ENCODE results near the gene TRPC5OS.

TRPC5OS gene

DNA sequence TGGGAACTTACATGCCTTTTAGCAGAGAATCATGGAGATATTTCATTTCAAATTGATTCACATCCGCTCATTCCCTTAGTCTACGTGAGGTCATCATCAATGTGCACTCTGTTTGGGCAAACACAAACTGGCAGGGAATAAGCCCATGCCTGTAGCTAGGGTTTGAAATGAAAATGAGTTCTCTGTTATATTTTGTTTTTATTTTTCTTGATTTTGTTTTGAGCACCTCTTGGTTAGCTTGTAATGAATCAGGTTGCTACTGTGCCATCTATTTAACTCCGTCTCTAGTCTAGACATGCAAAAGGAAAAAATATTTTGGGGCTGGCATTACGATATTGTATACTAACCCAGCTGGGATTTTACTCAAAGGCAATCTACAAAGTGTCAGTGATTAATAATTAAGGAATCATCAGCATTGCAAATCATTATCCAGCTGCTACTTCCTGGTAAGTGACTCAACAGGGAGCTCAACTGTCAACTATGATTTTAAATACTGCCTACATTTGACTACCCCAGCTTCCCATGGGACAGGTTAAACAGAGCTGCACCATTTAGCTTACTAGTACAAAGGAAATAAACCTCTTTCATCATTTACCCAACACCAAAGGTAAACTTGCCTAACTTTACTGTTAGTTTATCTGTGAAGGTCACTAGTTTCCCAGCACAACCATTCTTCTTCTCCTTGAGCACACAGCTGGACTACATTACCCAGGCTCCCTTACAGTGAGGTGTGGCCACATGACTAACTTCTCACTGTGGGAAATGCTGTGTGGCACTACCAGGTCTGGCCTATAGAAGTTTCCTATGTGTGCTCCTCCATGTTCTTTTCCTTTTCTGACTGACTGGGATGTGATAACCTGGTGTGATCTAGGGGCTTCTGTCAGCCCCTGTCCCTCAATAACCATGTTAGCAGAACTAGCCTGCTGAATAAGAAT, 21.2 kb upstream of the TRPC5OS start:
- no peak overlapping the region for H3K27ac ChIP-seq (ENCODE audit: extremely low read depth, low read depth, low read length)
- TF ChIP-seq ZNF514 (tag by site-specific recombination; IDR thresholded peaks at IDR 0.05) (no peak), ZNF112 (tag by site-specific recombination; IDR thresholded peaks at IDR 0.05) (no peak)
- no peaks in the 10 kb centered on the region for H3K36me3 ChIP-seq (ENCODE audit: control insufficient read depth in 2 of 2, insufficient read depth in 1 of 2, low read length in 2 of 2)
- ChIA-PET POLR2A (no interaction called here), CTCF (interaction anchor here (0.6 to 2.0 kb wide), 3 partner anchors 15 to 1059 kb away, joined by 3 to 5 read pairs (median 3); no protein-coding TSS in a partner anchor)
- no peak overlapping the region for H3K4me3 ChIP-seq (ENCODE audit: low read depth, low read length)
- H3K9me3 ChIP-seq (ENCODE audit: control insufficient read depth, insufficient read depth, low read depth, low read length), result no peaks in the 10 kb centered on the region
- H3K4me1 ChIP-seq (ENCODE audit: control insufficient read depth, insufficient read depth, low read length), result no peaks in the 10 kb centered on the region

DNA sequence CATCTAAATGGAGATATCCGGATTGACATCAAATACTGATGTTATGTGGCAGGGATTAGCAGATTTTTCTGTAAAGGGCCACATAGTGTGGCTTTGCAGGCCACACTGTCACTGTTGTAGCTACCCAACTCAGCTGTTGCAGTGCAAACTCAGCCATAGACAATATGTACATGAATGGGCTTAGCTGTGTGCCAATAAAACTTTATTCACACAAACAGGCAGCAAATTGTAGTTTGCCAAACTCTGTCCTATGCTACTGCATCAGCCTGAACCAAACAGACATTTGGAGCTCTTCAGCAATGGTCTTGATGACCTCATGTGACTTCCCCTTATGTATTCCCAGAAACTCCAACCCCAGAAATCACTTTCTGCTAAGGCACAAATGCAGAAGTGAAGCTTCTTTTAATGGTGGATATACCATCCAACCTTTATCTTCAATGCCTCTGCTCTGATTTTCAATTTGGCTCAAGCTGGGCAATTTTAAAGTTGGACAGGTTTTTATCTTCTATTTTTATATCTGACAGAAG, 18.4 kb upstream of the TRPC5OS start:
- CTCF ChIA-PET, result interaction anchor here (0.6 to 1.2 kb wide), 2 partner anchors 12 to 127 kb away, joined by 3 to 4 read pairs; no protein-coding TSS in a partner anchor
- POLR2A ChIA-PET, result no interaction called here
- H3K36me3 ChIP-seq (ENCODE audit: control insufficient read depth in 2 of 2, insufficient read depth in 1 of 2, low read length in 2 of 2), result no peaks in the 10 kb centered on the region
- no peaks in the 10 kb centered on the region for H3K9me3 ChIP-seq (ENCODE audit: control insufficient read depth, insufficient read depth, low read depth, low read length)
- H3K27ac ChIP-seq (ENCODE audit: extremely low read depth, low read depth, low read length), result no peak overlapping the region
- TF ChIP-seq SP2 (tag by site-specific recombination; IDR thresholded peaks at IDR 0.05), result no peak
- TF ChIP-seq ZSCAN16 (tag by site-specific recombination; IDR thresholded peaks at IDR 0.05), result no peak
- no peak for TF ChIP-seq KLF7 (tag by site-specific recombination; IDR thresholded peaks at IDR 0.05; ENCODE audit: borderline replicate concordance)
- no peak for TF ChIP-seq RBAK (tag by site-specific recombination; IDR thresholded peaks at IDR 0.05)
- no peak for TF ChIP-seq HOXA7 (CRISPR knock-in tag; IDR thresholded peaks at IDR 0.05; ENCODE audit: borderline replicate concordance)
- TF ChIP-seq ZNF202 (tag by site-specific recombination; IDR thresholded peaks at IDR 0.05; ENCODE audit: borderline replicate concordance), result no peak
- no peak for TF ChIP-seq ZNF155 (tag by site-specific recombination; IDR thresholded peaks at IDR 0.05)
- no peak for TF ChIP-seq ZFP41 (tag by site-specific recombination; IDR thresholded peaks at IDR 0.05; ENCODE audit: borderline replicate concordance)
- no peak for TF ChIP-seq ZSCAN23 (tag by site-specific recombination; IDR thresholded peaks at IDR 0.05)
- TF ChIP-seq, protein P1, sequence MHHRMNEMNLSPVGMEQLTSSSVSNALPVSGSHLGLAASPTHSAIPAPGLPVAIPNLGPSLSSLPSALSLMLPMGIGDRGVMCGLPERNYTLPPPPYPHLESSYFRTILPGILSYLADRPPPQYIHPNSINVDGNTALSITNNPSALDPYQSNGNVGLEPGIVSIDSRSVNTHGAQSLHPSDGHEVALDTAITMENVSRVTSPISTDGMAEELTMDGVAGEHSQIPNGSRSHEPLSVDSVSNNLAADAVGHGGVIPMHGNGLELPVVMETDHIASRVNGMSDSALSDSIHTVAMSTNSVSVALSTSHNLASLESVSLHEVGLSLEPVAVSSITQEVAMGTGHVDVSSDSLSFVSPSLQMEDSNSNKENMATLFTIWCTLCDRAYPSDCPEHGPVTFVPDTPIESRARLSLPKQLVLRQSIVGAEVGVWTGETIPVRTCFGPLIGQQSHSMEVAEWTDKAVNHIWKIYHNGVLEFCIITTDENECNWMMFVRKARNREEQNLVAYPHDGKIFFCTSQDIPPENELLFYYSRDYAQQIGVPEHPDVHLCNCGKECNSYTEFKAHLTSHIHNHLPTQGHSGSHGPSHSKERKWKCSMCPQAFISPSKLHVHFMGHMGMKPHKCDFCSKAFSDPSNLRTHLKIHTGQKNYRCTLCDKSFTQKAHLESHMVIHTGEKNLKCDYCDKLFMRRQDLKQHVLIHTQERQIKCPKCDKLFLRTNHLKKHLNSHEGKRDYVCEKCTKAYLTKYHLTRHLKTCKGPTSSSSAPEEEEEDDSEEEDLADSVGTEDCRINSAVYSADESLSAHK (tag by site-specific recombination; IDR thresholded peaks at IDR 0.05), result no peak
- no peak for TF ChIP-seq GFI1B (tag by site-specific recombination; IDR thresholded peaks at IDR 0.05)
- no peak for TF ChIP-seq ZNF175 (tag by site-specific recombination; IDR thresholded peaks at IDR 0.05)
- TF ChIP-seq ZNF660 (tag by site-specific recombination; IDR thresholded peaks at IDR 0.05), result no peak
- no peak for TF ChIP-seq KLF16 (tag by site-specific recombination; IDR thresholded peaks at IDR 0.05)
- no peak for TF ChIP-seq ZNF837 (tag by site-specific recombination; IDR thresholded peaks at IDR 0.05)
- no peak for TF ChIP-seq ZNF544 (tag by site-specific recombination; IDR thresholded peaks at IDR 0.05)
- no peaks in the 10 kb centered on the region for H3K4me1 ChIP-seq (ENCODE audit: control insufficient read depth, insufficient read depth, low read length)
- no peak overlapping the region for H3K4me3 ChIP-seq (ENCODE audit: low read depth, low read length)

DNA sequence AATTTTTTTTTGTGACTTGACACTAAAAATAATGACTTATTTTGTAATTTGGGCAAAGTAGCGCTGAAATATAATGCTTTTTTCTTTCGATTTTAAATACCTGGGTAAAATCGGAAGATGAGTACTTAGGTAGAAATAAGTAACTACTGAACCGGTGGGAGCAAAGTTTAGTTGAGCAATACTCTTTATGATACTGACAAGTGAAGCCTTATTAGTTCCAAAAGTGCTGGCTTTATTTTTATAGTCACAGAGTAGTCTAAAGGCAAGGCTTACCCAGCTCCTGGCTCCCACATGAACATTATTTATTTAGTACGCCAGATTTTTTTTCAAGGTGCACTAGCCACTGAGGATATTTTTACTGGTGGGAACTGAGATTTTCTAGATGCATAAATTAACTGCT, 14.4 kb upstream of the TRPC5OS start:
- POLR2A ChIA-PET, result no interaction called here
- CTCF ChIA-PET, result interaction anchor here (0.6 kb wide), 1 partner anchor 9 kb away, joined by 7 read pairs; no protein-coding TSS in a partner anchor
- H3K36me3 ChIP-seq (ENCODE audit: control insufficient read depth in 2 of 2, insufficient read depth in 1 of 2, low read length in 2 of 2), result no peaks in the 10 kb centered on the region
- no peak overlapping the region for H3K4me3 ChIP-seq (ENCODE audit: low read depth, low read length)
- no peaks in the 10 kb centered on the region for H3K9me3 ChIP-seq (ENCODE audit: control insufficient read depth, insufficient read depth, low read depth, low read length)
- no peaks in the 10 kb centered on the region for H3K4me1 ChIP-seq (ENCODE audit: control insufficient read depth, insufficient read depth, low read length)
- H3K27ac ChIP-seq (ENCODE audit: extremely low read depth, low read depth, low read length), result no peak overlapping the region
- no peak for TF ChIP-seq ZFP69B (tag by site-specific recombination; IDR thresholded peaks at IDR 0.05)
- no peak for TF ChIP-seq KLF10 (tag by site-specific recombination; IDR thresholded peaks at IDR 0.05)
- no peak for TF ChIP-seq ZFP37 (tag by site-specific recombination; IDR thresholded peaks at IDR 0.05)
- no peak for TF ChIP-seq ZSCAN30 (tag by site-specific recombination; IDR thresholded peaks at IDR 0.05)
- no peak for TF ChIP-seq EGR2 (tag by site-specific recombination; IDR thresholded peaks at IDR 0.05; ENCODE audit: low read depth)
- no peak for TF ChIP-seq ZNF677 (tag by site-specific recombination; IDR thresholded peaks at IDR 0.05)
- no peak for TF ChIP-seq ZSCAN23 (tag by site-specific recombination; IDR thresholded peaks at IDR 0.05)
- TF ChIP-seq ZNF140 (tag by site-specific recombination; IDR thresholded peaks at IDR 0.05), result no peak
- TF ChIP-seq ZNF670 (tag by site-specific recombination; IDR thresholded peaks at IDR 0.05; ENCODE audit: low read depth), result no peak
- no peak for TF ChIP-seq ZNF23 (tag by site-specific recombination; IDR thresholded peaks at IDR 0.05; ENCODE audit: borderline replicate concordance)
- TF ChIP-seq ZNF529 (tag by site-specific recombination; IDR thresholded peaks at IDR 0.05; ENCODE audit: insufficient replicate concordance), result no peak
- no peak for TF ChIP-seq ZNF561 (tag by site-specific recombination; IDR thresholded peaks at IDR 0.05; ENCODE audit: borderline replicate concordance)
- TF ChIP-seq, protein P2, sequence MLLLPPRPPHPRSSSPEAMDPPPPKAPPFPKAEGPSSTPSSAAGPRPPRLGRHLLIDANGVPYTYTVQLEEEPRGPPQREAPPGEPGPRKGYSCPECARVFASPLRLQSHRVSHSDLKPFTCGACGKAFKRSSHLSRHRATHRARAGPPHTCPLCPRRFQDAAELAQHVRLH (tag by site-specific recombination; IDR thresholded peaks at IDR 0.05), result no peak
- no peak for TF ChIP-seq ZNF571 (tag by site-specific recombination; IDR thresholded peaks at IDR 0.05)

Measured in HEK293 (cell line).